Panc1 (cell line): ENCODE results near the gene P2RY2.

Experiments
- POLR2AphosphoS5 ChIP-seq: IDR thresholded peaks from 2 replicates; pipeline ENCODE4 v1.6.1; 2012; ENCODE audit warnings: mild to moderate bottlenecking, low read depth, low read length, moderate library complexity
- TF ChIP-seq, protein P1 (sequence below): fragments of 450-650 bp; IDR thresholded peaks from 2 replicates; pipeline ENCODE4 v1.5.1; 2017; ENCODE audit warnings: mild to moderate bottlenecking

DNA sequence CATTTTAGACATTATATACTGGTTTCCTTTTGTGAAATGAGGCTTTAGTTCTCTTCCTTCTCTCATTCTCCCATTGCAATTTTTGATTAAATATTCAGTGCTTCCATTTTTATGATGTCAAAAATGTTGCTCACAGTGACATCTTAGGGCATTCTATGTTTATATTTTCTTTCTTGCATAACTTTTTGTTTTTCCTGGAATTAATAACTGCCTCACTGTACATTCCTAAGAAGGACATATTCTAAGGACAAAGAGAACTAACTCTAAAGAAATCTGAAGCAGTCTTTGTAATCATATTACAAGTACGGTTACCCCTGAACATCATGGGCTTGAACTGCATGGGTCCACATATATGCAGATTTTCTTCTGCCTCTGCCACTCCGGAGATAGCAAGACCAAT lies 28.2 kb downstream of the P2RY2 start:
- TF ChIP-seq, protein P1, sequence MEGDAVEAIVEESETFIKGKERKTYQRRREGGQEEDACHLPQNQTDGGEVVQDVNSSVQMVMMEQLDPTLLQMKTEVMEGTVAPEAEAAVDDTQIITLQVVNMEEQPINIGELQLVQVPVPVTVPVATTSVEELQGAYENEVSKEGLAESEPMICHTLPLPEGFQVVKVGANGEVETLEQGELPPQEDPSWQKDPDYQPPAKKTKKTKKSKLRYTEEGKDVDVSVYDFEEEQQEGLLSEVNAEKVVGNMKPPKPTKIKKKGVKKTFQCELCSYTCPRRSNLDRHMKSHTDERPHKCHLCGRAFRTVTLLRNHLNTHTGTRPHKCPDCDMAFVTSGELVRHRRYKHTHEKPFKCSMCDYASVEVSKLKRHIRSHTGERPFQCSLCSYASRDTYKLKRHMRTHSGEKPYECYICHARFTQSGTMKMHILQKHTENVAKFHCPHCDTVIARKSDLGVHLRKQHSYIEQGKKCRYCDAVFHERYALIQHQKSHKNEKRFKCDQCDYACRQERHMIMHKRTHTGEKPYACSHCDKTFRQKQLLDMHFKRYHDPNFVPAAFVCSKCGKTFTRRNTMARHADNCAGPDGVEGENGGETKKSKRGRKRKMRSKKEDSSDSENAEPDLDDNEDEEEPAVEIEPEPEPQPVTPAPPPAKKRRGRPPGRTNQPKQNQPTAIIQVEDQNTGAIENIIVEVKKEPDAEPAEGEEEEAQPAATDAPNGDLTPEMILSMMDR = no peak
- no peak for TF ChIP-seq POLR2AphosphoS5
